MG63 (cell line): ENCODE measurements around the gene RNLS. TPM values are rescaled to one million over a fixed set of nuclear protein-coding genes. Genes with fewer than 3 reads are reported as not detected.
"Not testable (repeated sequence)": the region's sequence is repeated elsewhere in the genome, so short reads cannot be mapped to it uniquely, and the experiment has no call there.

Experiments used
- DNase-seq: peaks from one replicate; pipeline ENCODE4 v3.0.0-alpha.2; 2020
- H3K27me3 ChIP-seq: fragments of 250-450 bp; sonication (Bioruptor Pico); 2 replicates; pipeline ENCODE4 v1.5.1; 2020; ENCODE audit warnings: mild to moderate bottlenecking, moderate library complexity
- H3K36me3 ChIP-seq: fragments of 250-450 bp; sonication (Bioruptor Pico); 2 replicates; pipeline ENCODE4 v1.5.1; 2020; ENCODE audit warnings: mild to moderate bottlenecking, moderate library complexity
- H3K4me3 ChIP-seq: fragments of 250-450 bp; sonication (Bioruptor Pico); 2 replicates; pipeline ENCODE4 v1.5.1; 2020; ENCODE audit warnings: mild to moderate bottlenecking, moderate library complexity
- H3K9me3 ChIP-seq: fragments of 250-450 bp; sonication (Bioruptor Pico); 2 replicates; pipeline ENCODE4 v1.5.1; 2020; ENCODE audit warnings: mild to moderate bottlenecking, moderate library complexity
- total RNA-seq: library from RNA; depleted of rRNA; stranded (reverse); fragments of >200 nt; shearing (Covaris generic); gene quantifications from 2 replicates; pipeline ENCODE4 v1.2.3, GENCODE V29; 2014; ENCODE audit warnings: low replicate concordance

Gene RNLS
- total RNA-seq, 1 experiment from 2014 or later: 14.8 TPM

GRCh38 chr10:88332503-88333247, 250.4 kb downstream of the RNLS start:
- DNase-seq: no peak
- no peaks in the 10 kb centered on the region for H3K9me3 ChIP-seq
- H3K4me3 ChIP-seq: no peak overlapping the region
- H3K36me3 ChIP-seq: no peaks in the 10 kb centered on the region
- no peaks in the 10 kb centered on the region for H3K27me3 ChIP-seq

DNA sequence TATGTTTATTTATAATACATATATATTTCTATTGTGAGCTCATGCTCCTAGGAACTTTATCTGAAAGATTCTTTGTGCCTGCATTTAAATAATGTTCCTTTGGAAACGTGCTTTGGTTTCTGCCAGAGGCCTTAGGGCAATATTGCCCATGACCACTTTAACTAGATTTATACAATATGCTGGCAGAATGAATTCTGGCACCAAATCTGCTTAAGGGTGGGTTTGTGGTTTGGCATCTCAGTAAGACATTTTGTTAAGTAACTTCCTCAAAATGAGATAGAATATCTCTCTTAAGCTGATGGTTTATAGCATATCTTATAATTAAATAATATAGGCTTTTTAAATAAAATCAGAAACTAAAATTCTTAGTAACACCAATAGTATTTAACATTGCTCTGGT, 252.9 kb downstream of the RNLS start:
- Histone ChIP-seq H3K27me3 (no peaks in the 10 kb centered on the region), H3K4me3 (no peak overlapping the region), H3K36me3 (no peaks in the 10 kb centered on the region), H3K9me3 (no peaks in the 10 kb centered on the region)
- DNase-seq: peak; percentile 7

GRCh38 chr10:88322324-88323063, 260.6 kb downstream of the RNLS start:
- no peak for DNase-seq
- no peaks in the 10 kb centered on the region for H3K36me3 ChIP-seq
- H3K4me3 ChIP-seq: no peak overlapping the region

GRCh38 chr10:88319960-88320517, 263.1 kb downstream of the RNLS start:
- Histone ChIP-seq H3K4me3 (no peak overlapping the region), H3K9me3 (peaks cover 21% of the 10 kb centered on the region), H3K27me3 (no peaks in the 10 kb centered on the region), H3K36me3 (no peaks in the 10 kb centered on the region)
- no peak for DNase-seq

More at GRCh38 chr10:88322324-88323063, 260.6 kb downstream of the RNLS start:
- peaks cover 21% of the 10 kb centered on the region for H3K9me3 ChIP-seq
- no peaks in the 10 kb centered on the region for H3K27me3 ChIP-seq

GRCh38 chr10:88318803-88319202, 264.3 kb downstream of the RNLS start:
- DNase-seq: no peak
- no peaks in the 10 kb centered on the region for H3K27me3 ChIP-seq

DNA sequence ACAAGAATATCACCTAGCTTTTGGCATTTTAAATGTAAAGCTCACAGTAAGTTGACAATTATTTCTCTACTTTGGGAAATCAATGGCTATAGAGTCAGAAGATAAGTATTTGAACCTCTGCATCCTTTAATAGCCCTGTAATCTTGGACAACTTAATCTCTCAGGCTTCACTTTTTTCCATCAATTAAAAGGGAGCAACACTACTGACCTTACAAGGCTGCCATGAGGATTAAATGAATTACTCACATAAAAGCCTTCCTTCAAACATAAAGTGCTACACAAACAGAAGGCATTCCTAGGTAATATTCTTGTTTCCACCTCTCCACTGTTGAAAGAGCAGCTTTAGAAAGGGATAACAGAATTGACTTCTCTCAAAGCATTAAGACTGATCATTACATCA, 266.0 kb downstream of the RNLS start:
- Histone ChIP-seq H3K36me3 (no peaks in the 10 kb centered on the region), H3K4me3 (no peak overlapping the region), H3K27me3 (no peaks in the 10 kb centered on the region), H3K9me3 (peaks cover 21% of the 10 kb centered on the region)
- no peak for DNase-seq

More at GRCh38 chr10:88318803-88319202, 264.3 kb downstream of the RNLS start:
- H3K36me3 ChIP-seq: no peaks in the 10 kb centered on the region
- no peak overlapping the region for H3K4me3 ChIP-seq
- peaks cover 21% of the 10 kb centered on the region for H3K9me3 ChIP-seq

- Histone ChIP-seq H3K36me3 (no peaks in the 10 kb centered on the region), H3K4me3 (no peak overlapping the region), H3K9me3 (peaks cover 17% of the 10 kb centered on the region), H3K27me3 (no peaks in the 10 kb centered on the region)
- DNase-seq: no peak
Observed at GRCh38 chr10:88316292-88316861, 266.7 kb downstream of the RNLS start.

- Histone ChIP-seq H3K9me3 (peaks cover 17% of the 10 kb centered on the region), H3K4me3 (no peak overlapping the region), H3K27me3 (no peaks in the 10 kb centered on the region), H3K36me3 (no peaks in the 10 kb centered on the region)
- DNase-seq: no peak
Observed at GRCh38 chr10:88315755-88316154, 267.4 kb downstream of the RNLS start.

DNA sequence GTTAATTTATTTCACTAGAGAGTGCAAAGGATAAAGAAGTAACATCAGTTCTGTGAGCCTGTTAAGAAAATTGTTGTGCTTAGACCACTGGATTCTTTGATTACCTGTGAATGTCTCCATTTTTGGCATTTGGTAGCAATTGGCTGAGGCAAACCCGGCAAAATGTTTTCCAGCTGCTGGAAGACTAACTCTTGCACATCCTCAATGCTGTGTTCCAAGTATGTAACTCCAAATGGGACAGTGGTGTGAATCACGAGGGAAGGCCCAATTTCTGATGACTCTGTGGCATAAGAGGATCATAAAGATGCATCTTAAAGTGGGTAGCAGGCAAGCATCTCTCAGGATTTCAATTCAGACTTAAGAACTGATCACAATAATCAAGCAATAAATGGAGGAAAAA, 268.8 kb downstream of the RNLS start:
- Histone ChIP-seq H3K4me3 (no peak overlapping the region), H3K27me3 (no peaks in the 10 kb centered on the region), H3K36me3 (no peaks in the 10 kb centered on the region), H3K9me3 (peaks cover 6% of the 10 kb centered on the region; the same call in 1 of the 2 replicates)
- DNase-seq: no peak

DNA sequence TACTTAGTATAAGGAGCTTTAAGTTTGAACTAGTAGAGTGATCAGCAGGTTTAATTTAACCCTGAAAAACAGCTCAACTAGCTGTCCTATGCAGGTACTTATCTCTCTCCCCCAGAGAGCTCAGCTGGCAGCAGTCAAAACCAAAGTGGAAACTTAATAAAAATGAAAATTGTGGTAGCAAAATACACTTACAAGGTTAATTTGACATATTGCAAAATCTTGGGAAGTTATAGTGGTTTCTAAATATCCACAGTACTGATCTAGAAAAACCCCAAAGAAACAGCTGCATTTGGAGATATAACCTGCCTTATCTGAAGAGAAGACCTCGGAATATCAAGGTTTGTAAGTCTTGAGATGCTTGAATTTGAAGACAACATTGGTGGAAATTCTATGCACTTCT, 269.2 kb downstream of the RNLS start:
- Histone ChIP-seq H3K27me3 (no peaks in the 10 kb centered on the region), H3K36me3 (no peaks in the 10 kb centered on the region), H3K4me3 (no peak overlapping the region), H3K9me3 (peaks cover 3% of the 10 kb centered on the region; the same call in 1 of the 2 replicates)
- DNase-seq: no peak

DNA sequence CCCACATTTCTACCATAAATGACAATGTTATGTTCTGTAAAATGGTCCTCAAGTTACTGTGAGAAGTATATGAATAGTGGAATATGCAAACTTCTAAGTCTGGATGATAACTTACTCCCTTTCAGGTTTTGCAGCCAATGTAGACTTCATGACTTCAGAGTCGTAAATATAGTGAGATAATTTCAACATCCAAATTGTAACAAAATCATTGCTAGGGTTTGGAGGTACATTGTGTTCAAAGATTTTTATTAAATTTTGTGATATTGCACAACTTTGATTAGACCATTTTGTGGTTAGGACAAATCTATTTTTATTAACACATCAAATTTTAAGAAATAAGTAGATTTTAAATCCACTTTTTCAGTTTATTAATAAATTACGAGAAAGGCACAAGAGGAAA, 270.3 kb downstream of the RNLS start:
- Histone ChIP-seq H3K36me3 (no peaks in the 10 kb centered on the region), H3K9me3 (no peaks in the 10 kb centered on the region), H3K27me3 (no peaks in the 10 kb centered on the region), H3K4me3 (no peak overlapping the region)
- DNase-seq: no peak

DNA sequence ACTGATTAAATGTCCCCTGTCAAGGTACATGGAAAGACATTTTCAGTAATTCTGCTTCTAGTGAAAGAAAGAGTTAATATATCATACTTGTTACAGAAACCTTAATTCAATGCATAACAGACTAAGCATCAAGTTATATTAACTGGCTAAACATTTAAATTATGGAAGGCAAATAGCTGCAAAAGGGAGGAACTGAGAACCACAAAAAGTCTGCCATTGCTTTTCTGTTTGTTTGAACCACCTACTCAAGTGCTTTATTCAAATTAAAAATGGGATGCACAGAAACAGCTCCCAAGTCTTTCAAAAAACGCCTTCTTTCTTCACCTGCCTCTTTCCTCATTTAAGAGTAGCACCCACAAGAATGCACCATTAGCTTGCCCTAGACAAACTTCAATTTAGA, 271.9 kb downstream of the RNLS start:
- Histone ChIP-seq H3K9me3 (no peaks in the 10 kb centered on the region), H3K36me3 (no peaks in the 10 kb centered on the region), H3K27me3 (no peaks in the 10 kb centered on the region), H3K4me3 (no peak overlapping the region)
- DNase-seq: no peak

DNA sequence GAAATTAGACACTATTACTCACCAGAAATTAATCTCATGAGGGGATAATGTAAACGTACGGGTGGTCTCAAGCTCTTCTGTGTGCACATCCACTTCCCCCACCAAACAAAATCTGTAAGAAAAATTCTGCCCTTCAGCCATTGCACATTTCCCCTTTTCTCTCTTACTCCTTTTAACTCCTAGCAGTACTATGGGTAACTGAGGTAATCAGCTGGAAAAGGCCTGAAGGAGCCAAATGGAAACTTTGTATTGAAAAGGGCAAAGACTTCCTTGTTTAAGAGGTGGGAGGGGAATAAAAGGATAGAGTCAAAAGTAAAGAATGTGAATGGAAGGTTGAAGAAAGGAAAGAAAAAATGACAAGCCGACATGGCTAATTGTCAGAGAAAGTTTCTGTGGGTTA, 273.8 kb downstream of the RNLS start:
- Histone ChIP-seq H3K9me3 (no peaks in the 10 kb centered on the region), H3K4me3 (no peak overlapping the region), H3K36me3 (no peaks in the 10 kb centered on the region), H3K27me3 (no peaks in the 10 kb centered on the region)
- no peak for DNase-seq

DNA sequence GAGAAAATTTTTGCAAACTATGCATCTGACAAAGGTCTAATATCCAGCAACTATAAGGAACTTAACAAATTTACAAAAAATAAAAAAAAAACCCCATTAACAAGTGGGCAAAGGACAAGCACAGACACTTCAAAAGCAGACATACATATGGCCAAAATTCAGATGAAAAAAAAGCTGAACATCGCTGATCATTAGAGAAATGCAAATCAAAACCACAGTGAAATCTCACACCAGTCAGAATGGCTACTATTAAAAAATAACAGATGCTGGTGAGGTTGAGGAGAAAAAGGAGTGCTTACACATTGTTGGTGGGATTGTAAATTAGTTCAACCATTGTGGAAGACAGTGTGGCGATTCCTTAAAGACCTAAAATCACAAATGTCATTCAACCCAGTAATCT, 274.8 kb downstream of the RNLS start:
- not testable (repeated sequence) for H3K27me3 ChIP-seq, H3K36me3 ChIP-seq, DNase-seq, H3K4me3 ChIP-seq, H3K9me3 ChIP-seq

DNA sequence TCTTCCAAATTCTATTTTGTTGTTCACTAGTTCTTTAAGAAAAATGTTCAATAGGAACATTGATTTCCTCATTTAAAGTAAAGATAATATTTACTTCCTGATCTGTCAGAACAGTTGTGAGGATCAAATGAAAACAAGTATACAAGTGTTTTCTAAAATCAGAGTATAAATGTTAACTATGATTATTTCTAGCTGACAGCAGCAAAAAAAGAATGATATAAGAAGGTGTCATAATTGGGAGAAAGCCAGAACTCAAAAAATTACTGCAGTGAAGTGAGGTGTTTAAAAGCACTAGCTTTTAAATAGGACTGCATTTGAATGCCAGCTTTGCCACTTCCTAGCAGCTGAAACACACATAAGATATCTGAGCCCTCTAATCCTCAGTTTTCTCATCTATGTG, 283.3 kb downstream of the RNLS start:
- no peaks in the 10 kb centered on the region for H3K36me3 ChIP-seq
- H3K27me3 ChIP-seq: no peaks in the 10 kb centered on the region
- no peak for DNase-seq
- H3K4me3 ChIP-seq: no peak overlapping the region
- no peaks in the 10 kb centered on the region for H3K9me3 ChIP-seq

DNA sequence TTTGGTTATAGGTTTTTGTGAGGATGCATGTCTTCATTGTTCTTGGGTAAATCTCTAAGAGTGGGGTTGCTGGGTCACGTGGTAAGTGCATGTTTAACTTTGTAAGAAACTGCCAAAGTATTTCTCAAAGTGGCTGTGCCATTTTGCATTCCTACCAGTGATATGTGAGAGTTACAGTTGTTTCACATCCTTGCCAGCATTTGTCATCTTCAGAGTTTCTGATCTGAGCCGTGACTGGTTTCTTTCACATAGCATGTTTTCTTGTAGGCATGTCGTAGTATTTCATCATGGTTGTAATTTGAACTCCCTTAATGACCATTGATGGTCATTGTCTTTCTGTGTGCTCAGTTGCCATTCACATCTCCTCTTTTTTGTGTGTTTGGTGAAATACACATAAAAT, 286.0 kb downstream of the RNLS start:
- no peak for DNase-seq
- Histone ChIP-seq H3K36me3 (no peaks in the 10 kb centered on the region), H3K4me3 (no peak overlapping the region), H3K9me3 (no peaks in the 10 kb centered on the region), H3K27me3 (no peaks in the 10 kb centered on the region)

DNA sequence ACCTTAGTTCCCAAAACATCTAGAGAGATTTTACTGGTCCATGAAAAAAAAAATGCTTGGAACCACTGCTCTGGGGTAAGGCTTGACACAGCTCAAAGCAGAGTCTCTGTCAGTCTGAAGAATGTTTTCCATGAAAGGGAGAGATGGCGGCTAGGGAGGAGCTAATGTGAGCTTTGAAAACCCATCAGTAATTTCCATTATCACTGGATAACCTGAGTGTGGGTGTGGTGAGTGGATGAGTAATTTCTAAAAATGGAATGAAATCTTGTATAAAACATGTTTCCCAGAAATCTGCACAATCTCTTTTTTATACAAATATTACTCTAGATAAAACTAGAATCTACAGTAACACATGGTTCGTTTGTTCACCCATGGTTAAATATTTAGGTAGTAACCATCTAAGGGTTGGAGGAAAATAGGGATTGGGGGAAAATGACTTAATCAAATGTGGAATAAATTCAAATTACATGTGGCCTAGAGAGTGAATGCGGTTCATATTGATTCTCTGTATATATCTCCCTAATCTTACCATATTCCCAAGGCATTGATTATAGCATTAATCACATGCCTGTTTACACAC, 289.4 kb downstream of the RNLS start:
- Histone ChIP-seq H3K4me3 (no peak overlapping the region), H3K9me3 (no peaks in the 10 kb centered on the region)
- no peak for DNase-seq

More for the DNA sequence above, 289.4 kb downstream of the RNLS start:
- H3K27me3 ChIP-seq: no peaks in the 10 kb centered on the region
- H3K36me3 ChIP-seq: no peaks in the 10 kb centered on the region
